IMR-90 (cell line): ENCODE measurements around the gene CSK. TPM values are rescaled to one million over a fixed set of nuclear protein-coding genes. Genes with fewer than 3 reads are reported as not detected.

ENCODE experiments used
- ATAC-seq: fragments of 200-7000 bp; cut with Tn5 transposase; 2 replicates; pipeline ENCODE4 v1.9.1; 2020; ENCODE audit warnings: low read depth, mild to moderate bottlenecking, moderate library complexity
- BruUV-seq: library from RNA; stranded (reverse); fragments of 400-500 nt; replicated peaks from 2 replicates; lab custom pipeline; 2021; lab: Mats Ljungman, UMichigan
- CTCF ChIA-PET: fragments of 300-600 bp; formaldehyde crosslinking; extraction: SDS; loops from one replicate; lab custom pipeline; 2021; ENCODE audit warnings: antibody characterized with exemption; lab: Yijun Ruan, JAX
- POLR2A ChIA-PET: fragments of 300-600 bp; sonication (Branson Sonifier 250); formaldehyde crosslinking; loops from one replicate; lab custom pipeline; 2022; ENCODE audit warnings: antibody characterized with exemption; ENCODE audit not compliant: unreplicated experiment; lab: Charles Lee
- DNase-seq: peaks from one replicate; pipeline ENCODE4 v3.0.0; 2013
- H2AFZ ChIP-seq: replicated peaks from 2 replicates; pipeline ENCODE3; 2013; ENCODE audit warnings: low read length, mild to moderate bottlenecking; ENCODE audit not compliant: poor library complexity
- H2AK5ac ChIP-seq: 2 replicates; pipeline ENCODE4 v1.6.1; 2013; ENCODE audit warnings: low read depth, low read length, inconsistent platforms
- H2AK9ac ChIP-seq: replicated peaks from 2 replicates; pipeline ENCODE3; 2013; ENCODE audit warnings: mild to moderate bottlenecking, low read depth, low read length, moderate library complexity; ENCODE audit not compliant: poor library complexity
- H2BK120ac ChIP-seq: 2 replicates; pipeline ENCODE4 v1.6.1; 2013; ENCODE audit warnings: low read depth, low read length, inconsistent platforms
- H2BK15ac ChIP-seq: 3 replicates; pipeline ENCODE4 v1.6.1; 2013; ENCODE audit warnings: low read depth, low read length, inconsistent platforms
- H2BK20ac ChIP-seq: 2 replicates; pipeline ENCODE4 v1.6.1; 2013; ENCODE audit warnings: low read depth, mild to moderate bottlenecking, inconsistent platforms, low read length, moderate library complexity
- H2BK5ac ChIP-seq: 2 replicates; pipeline ENCODE4 v1.6.1; 2013; ENCODE audit warnings: mild to moderate bottlenecking, low read depth, low read length, inconsistent platforms; ENCODE audit not compliant: poor library complexity, severe bottlenecking
- H3K14ac ChIP-seq: replicated peaks from 2 replicates; pipeline ENCODE4 v1.6.1; 2013; ENCODE audit warnings: low read depth, low read length, inconsistent platforms
- H3K18ac ChIP-seq: 2 replicates; pipeline ENCODE4 v1.6.1; 2013; ENCODE audit warnings: low read depth, low read length, control low read depth
- H3K23ac ChIP-seq: 2 replicates; pipeline ENCODE4 v1.6.1; 2013; ENCODE audit warnings: low read depth, low read length, inconsistent platforms
- H3K27ac ChIP-seq: 2 replicates; pipeline ENCODE4 v1.5.1; 2013; ENCODE audit warnings: mild to moderate bottlenecking, control low read depth, low read length; ENCODE audit not compliant: insufficient read depth
- H3K27me3 ChIP-seq: 2 replicates; pipeline ENCODE4 v1.6.1; 2013; ENCODE audit warnings: low read length; ENCODE audit not compliant: control insufficient read depth, insufficient read depth
- H3K36me3 ChIP-seq: 2 replicates; pipeline ENCODE4 v1.6.1; 2013; ENCODE audit warnings: low read length, mixed read lengths; ENCODE audit not compliant: control insufficient read depth, insufficient read depth
- H3K4ac ChIP-seq: 2 replicates; pipeline ENCODE4 v1.6.1; 2013; ENCODE audit warnings: low read depth, low read length, inconsistent platforms
- H3K4me1 ChIP-seq: 2 replicates; pipeline ENCODE4 v1.6.1; 2013; ENCODE audit warnings: low read length, mixed read lengths; ENCODE audit not compliant: control insufficient read depth, insufficient read depth
- H3K4me2 ChIP-seq: 2 replicates; pipeline ENCODE4 v1.6.1; 2013; ENCODE audit warnings: low read depth, mild to moderate bottlenecking, control low read depth, low read length, moderate library complexity
- H3K4me3 ChIP-seq: 2 replicates; pipeline ENCODE4 v1.5.1; 2013; ENCODE audit warnings: low read depth, mild to moderate bottlenecking, control low read depth, low read length, moderate library complexity; ENCODE audit not compliant: insufficient read depth
- H3K56ac ChIP-seq: 2 replicates; pipeline ENCODE4 v1.6.1; 2013; ENCODE audit warnings: low read length, inconsistent platforms; ENCODE audit not compliant: insufficient read depth; ENCODE audit errors: extremely low read depth
- H3K79me1 ChIP-seq, 2 experiments: 2 replicates each; pipeline ENCODE4 v1.6.1; 2013; ENCODE audit warnings: low read length in 2 of 2, inconsistent platforms in 1 of 2, low read depth in 1 of 2
- H3K9ac ChIP-seq: 2 replicates; pipeline ENCODE4 v1.6.1; 2013; ENCODE audit warnings: low read depth, low read length, control low read depth
- H3K9me1 ChIP-seq: 2 replicates; pipeline ENCODE4 v1.6.1; 2013; ENCODE audit warnings: low read length, inconsistent platforms; ENCODE audit not compliant: insufficient read depth
- H3K9me3 ChIP-seq: 2 replicates; pipeline ENCODE4 v1.6.1; 2013; ENCODE audit warnings: low read length; ENCODE audit not compliant: control insufficient read depth, insufficient read depth
- H4K20me1 ChIP-seq: 2 replicates; pipeline ENCODE4 v1.6.1; 2013; ENCODE audit warnings: low read length, inconsistent platforms; ENCODE audit not compliant: insufficient read depth
- H4K5ac ChIP-seq: 2 replicates; pipeline ENCODE4 v1.6.1; 2013; ENCODE audit warnings: mild to moderate bottlenecking, low read depth, low read length, control low read depth
- H4K8ac ChIP-seq, 2 experiments: 2 replicates each; pipeline ENCODE4 v1.6.1; 2013; ENCODE audit warnings: low read depth in 2 of 2, low read length in 2 of 2, control low read depth in 1 of 2, inconsistent platforms in 1 of 2
- H4K91ac ChIP-seq: 2 replicates; pipeline ENCODE4 v1.6.1; 2013; ENCODE audit warnings: low read depth, low read length, inconsistent platforms; ENCODE audit not compliant: insufficient read depth
- BHLHE40 ChIP-seq: fragments of 150-350 bp; IDR thresholded peaks from 2 replicates; pipeline ENCODE4 v1.6.1; 2016; ENCODE audit warnings: mild to moderate bottlenecking, low read depth, low read length
- CHD1 ChIP-seq: IDR thresholded peaks from 2 replicates; pipeline ENCODE4 v1.6.1; 2012; ENCODE audit warnings: low read depth, low read length, improper control_type of control experiment
- MAFK ChIP-seq: IDR thresholded peaks from 2 replicates; pipeline ENCODE4 v1.6.1; 2012; ENCODE audit warnings: low read depth, low read length, improper control_type of control experiment
- MXI1 ChIP-seq: IDR thresholded peaks from 2 replicates; pipeline ENCODE4 v1.6.1; 2012; ENCODE audit warnings: low read depth, mild to moderate bottlenecking, low read length, moderate library complexity, borderline replicate concordance
- NFE2L2 ChIP-seq: fragments of 150-350 bp; IDR thresholded peaks from 2 replicates; pipeline ENCODE4 v1.6.1; 2016; ENCODE audit warnings: low read depth, mild to moderate bottlenecking, low read length
- POLR2A ChIP-seq: IDR thresholded peaks from 2 replicates; pipeline ENCODE4 v1.6.1; 2012; ENCODE audit warnings: mild to moderate bottlenecking, low read depth, low read length
- RAD21 ChIP-seq: IDR thresholded peaks from 2 replicates; pipeline ENCODE4 v1.6.1; 2012; ENCODE audit warnings: low read length, improper control_type of control experiment
- RCOR1 ChIP-seq: IDR thresholded peaks from 2 replicates; pipeline ENCODE4 v1.6.1; 2012; ENCODE audit warnings: mild to moderate bottlenecking, low read length, improper control_type of control experiment; ENCODE audit not compliant: insufficient replicate concordance
- RFX5 ChIP-seq: IDR thresholded peaks from 2 replicates; pipeline ENCODE4 v1.8.0; 2012; ENCODE audit warnings: low read depth, mild to moderate bottlenecking, low read length, moderate library complexity
- WGBS, 2 experiments: methylation state at CpG; one replicate each; pipeline versions ENCODE4 v1.1.5 to v1.1.7; 2013; ENCODE audit warnings: missing lambda C conversion rate in 2 of 2; ENCODE audit not compliant: insufficient read length in 1 of 2; ENCODE audit errors: extremely low coverage in 2 of 2; 5-methylcytosine and 5-hydroxymethylcytosine counted together
- dilution Hi-C: fragments of 300-500 bp; cut with HindIII; formaldehyde crosslinking; loops from one replicate; pipeline ENCODE4 v1.14.3; 2018; ENCODE audit warnings: low sequenced_read_pairs; ENCODE audit not compliant: unreplicated experiment
- in situ Hi-C: fragments of 300-500 bp; cut with MboI; formaldehyde crosslinking; loops from 3 replicates; pipeline ENCODE4 v1.14.3; 2019; ENCODE audit warnings: low sequenced_read_pairs, inconsistent platforms, mixed read lengths
- intact Hi-C: fragments of 100-400 bp; cut with micrococcal nuclease; formaldehyde crosslinking; loops from 2 replicates; pipeline ENCODE4 v1.10.0; 2022
- polyA plus RNA-seq, 3 experiments: library from polyadenylated mRNA; depleted of rRNA; stranded (reverse); fragments of >200 nt; gene quantifications; 2 replicates each; pipeline ENCODE4 v1.2.3, GENCODE V29; 2012; ENCODE audit warnings: low replicate concordance in 1 of 3
- total RNA-seq: library from RNA; depleted of rRNA; stranded (reverse); fragments of >200 nt; gene quantifications from 2 replicates; pipeline ENCODE4 v1.2.3, GENCODE V29; 2012
- TF ChIP-seq, protein P1 (sequence below): conservative IDR thresholded peaks from 2 replicates; pipeline ENCODE4 v1.5.1; 2012; ENCODE audit warnings: mild to moderate bottlenecking, low read depth, low read length, improper control_type of control experiment
- TF ChIP-seq, protein P2 (sequence below): fragments of 150-350 bp; IDR thresholded peaks from 2 replicates; pipeline ENCODE4 v1.6.1; 2016; ENCODE audit warnings: low read depth, mild to moderate bottlenecking, low read length, moderate library complexity, borderline replicate concordance
- TF ChIP-seq, protein P3 (sequence below): fragments of 150-350 bp; IDR thresholded peaks from 2 replicates; pipeline ENCODE4 v1.6.1; 2017; ENCODE audit warnings: mild to moderate bottlenecking, antibody characterized with exemption, low read length, low read depth

CSK gene
- total and polyA plus RNA-seq, 2 of the 4 experiments (the other 2 are of a cell fraction), result 10.8 to 54.0 TPM

DNA sequence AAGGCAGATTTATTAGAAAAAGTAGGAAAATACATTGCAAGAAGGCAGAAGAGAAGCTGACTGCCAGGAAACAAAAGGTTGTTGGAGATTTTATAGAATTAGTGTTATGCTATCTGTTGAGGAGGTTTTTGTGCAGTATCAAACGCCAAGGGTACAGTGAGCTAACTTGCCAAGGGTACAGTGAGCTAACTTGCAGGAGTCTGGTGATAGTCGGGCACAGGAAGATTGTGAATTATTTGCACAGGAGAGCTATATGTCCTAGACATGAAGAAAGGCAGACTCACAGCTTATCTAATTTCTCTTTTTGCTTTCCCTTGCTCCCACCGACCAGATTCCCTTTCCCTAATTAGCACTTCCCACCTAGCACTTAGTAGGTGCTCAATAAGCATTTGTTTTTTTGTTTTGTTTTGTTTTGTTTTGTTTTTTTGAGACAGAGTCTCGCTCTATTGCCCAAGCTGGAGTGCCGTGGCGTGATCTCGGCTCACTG, 2.7 kb upstream of the CSK start:
- Histone ChIP-seq H3K27ac (no peak overlapping the region), H3K56ac (no peak overlapping the region), H3K4me3 (no peak overlapping the region), H2AK5ac (no peak overlapping the region), H3K9me1 (no peaks in the 10 kb centered on the region), H3K18ac (no peak overlapping the region), H3K79me1 (peaks cover 9 to 24% of the 10 kb centered on the region in 2 experiments; a peak in 3 of 4 replicates), H3K4me2 (no peak overlapping the region), H2BK120ac (no peak overlapping the region), H2BK15ac (no peak overlapping the region), H3K9me3 (no peaks in the 10 kb centered on the region), H2BK20ac (no peak overlapping the region), H2AFZ (no peak overlapping the region), H3K27me3 (no peaks in the 10 kb centered on the region), H4K8ac (no peak overlapping the region), H3K14ac (no peak overlapping the region), H3K9ac (no peak overlapping the region), H2AK9ac (no peak overlapping the region), H4K5ac (no peak overlapping the region), H4K91ac (no peak overlapping the region), H2BK5ac (no peak overlapping the region), H3K4ac (no peak overlapping the region), H3K36me3 (no peaks in the 10 kb centered on the region), H3K4me1 (peaks cover 14% of the 10 kb centered on the region), H3K23ac (peak overlapping the region; percentile 31; the same call in 1 of the 2 replicates), H4K20me1 (peaks cover 17% of the 10 kb centered on the region)
- POLR2A ChIA-PET, result interaction anchor here (0.5 kb wide), 1 partner anchor 51 kb away, joined by 3 read pairs; no protein-coding TSS in a partner anchor
- DNase-seq (no peak), ATAC-seq (no peak)
- dilution Hi-C loops, result no loop called here
- CTCF ChIA-PET, result no interaction called here
- intact Hi-C loops, result no loop called here
- in situ Hi-C loops, result loop anchor here (10.0 kb wide), 1 partner anchor 404 kb away; no protein-coding TSS in a partner anchor
- no CpG with 5 or more reads among the region's 7 CpGs for WGBS, 2 experiments
- TF ChIP-seq, protein P1, sequence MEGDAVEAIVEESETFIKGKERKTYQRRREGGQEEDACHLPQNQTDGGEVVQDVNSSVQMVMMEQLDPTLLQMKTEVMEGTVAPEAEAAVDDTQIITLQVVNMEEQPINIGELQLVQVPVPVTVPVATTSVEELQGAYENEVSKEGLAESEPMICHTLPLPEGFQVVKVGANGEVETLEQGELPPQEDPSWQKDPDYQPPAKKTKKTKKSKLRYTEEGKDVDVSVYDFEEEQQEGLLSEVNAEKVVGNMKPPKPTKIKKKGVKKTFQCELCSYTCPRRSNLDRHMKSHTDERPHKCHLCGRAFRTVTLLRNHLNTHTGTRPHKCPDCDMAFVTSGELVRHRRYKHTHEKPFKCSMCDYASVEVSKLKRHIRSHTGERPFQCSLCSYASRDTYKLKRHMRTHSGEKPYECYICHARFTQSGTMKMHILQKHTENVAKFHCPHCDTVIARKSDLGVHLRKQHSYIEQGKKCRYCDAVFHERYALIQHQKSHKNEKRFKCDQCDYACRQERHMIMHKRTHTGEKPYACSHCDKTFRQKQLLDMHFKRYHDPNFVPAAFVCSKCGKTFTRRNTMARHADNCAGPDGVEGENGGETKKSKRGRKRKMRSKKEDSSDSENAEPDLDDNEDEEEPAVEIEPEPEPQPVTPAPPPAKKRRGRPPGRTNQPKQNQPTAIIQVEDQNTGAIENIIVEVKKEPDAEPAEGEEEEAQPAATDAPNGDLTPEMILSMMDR, result no peak
- TF ChIP-seq BHLHE40 (no peak), MAFK (no peak), NFE2L2 (no peak), CHD1 (no peak), POLR2A (no peak), RFX5 (no peak), RCOR1 (no peak), MXI1 (no peak), RAD21 (no peak)
- TF ChIP-seq, protein P2, sequence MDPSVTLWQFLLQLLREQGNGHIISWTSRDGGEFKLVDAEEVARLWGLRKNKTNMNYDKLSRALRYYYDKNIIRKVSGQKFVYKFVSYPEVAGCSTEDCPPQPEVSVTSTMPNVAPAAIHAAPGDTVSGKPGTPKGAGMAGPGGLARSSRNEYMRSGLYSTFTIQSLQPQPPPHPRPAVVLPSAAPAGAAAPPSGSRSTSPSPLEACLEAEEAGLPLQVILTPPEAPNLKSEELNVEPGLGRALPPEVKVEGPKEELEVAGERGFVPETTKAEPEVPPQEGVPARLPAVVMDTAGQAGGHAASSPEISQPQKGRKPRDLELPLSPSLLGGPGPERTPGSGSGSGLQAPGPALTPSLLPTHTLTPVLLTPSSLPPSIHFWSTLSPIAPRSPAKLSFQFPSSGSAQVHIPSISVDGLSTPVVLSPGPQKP, result no peak
- TF ChIP-seq, protein P3, sequence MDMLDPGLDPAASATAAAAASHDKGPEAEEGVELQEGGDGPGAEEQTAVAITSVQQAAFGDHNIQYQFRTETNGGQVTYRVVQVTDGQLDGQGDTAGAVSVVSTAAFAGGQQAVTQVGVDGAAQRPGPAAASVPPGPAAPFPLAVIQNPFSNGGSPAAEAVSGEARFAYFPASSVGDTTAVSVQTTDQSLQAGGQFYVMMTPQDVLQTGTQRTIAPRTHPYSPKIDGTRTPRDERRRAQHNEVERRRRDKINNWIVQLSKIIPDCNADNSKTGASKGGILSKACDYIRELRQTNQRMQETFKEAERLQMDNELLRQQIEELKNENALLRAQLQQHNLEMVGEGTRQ, result no peak
- no TSS peak for BruUV-seq
